HG03025 (cell line): ENCODE results near the gene DOCK9.
A peak's percentile ranks its signal among the peaks of the same experiment; 100 is the strongest.

Experiments
- ATAC-seq: cut with Tn5 transposase; IDR thresholded peaks from one replicate; pipeline ENCODE4 v1.9.1; 2021; ENCODE audit warnings: mild to moderate bottlenecking, moderate library complexity; ENCODE audit not compliant: unreplicated experiment, low FRiP score

Gene DOCK9

GRCh38 chr13:98866882-98867281 is 111.0 kb downstream of the DOCK9 start:
- no peak for ATAC-seq

DNA sequence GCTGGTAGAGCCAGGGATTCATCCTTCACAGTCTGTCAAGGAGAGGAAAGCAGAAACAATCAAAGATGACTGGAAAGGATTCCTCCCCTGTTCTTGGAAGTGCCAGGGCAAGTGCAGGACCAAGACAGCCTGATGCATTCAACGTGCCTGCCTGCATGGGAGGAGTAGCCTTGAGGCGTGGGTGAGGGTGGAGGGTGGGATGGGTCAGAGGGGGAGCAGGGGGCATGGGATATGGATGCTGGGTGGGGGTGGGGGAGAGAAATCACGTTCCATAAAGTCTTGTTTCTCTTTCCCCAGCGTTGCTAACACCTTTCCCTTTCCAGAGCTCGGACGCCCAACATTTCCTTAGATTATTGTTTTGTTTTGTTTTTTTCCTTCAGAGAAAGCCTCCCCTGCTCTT is 117.4 kb downstream of the DOCK9 start:
- no peak for ATAC-seq

- no peak for ATAC-seq
Observed at GRCh38 chr13:98858191-98858590, 119.7 kb downstream of the DOCK9 start.

DNA sequence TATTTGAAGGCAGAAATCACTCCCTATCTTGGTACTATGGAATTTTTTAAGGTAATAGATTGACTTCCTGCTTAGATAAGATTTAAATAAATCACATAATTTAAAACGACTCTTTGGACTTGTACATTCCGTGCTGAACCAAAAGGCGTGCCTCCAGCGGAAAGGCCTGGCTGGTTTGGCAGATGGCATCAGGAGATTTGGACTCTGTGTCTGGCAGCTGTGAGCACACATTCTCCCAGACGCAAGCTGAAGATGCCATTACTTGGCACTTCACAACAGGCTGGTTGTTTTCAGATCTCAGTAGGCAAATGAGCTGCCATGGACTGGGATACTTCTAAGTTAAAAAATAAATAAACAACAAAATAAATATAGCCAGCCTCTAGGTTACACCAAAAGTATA is 120.9 kb downstream of the DOCK9 start:
- ATAC-seq = no peak

DNA sequence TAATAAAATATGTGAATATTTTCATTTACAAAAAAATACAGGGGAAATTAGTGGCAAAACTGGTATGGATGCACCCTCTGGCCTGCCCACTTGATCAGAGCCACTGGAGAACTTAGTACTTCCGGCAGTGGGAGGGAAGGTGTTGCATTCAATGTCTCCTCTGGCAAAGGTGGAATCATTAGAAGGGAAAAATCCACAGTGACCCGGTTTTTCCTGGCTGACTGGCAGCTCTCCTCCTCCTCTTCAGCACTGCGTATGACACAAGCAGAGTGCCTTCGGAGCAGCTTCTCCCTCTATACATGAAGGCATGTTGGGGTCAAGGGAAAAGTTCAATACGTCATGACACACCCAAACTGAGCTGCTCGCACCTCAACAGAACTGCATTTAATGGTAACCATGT is 123.4 kb downstream of the DOCK9 start:
- ATAC-seq = no peak

GRCh38 chr13:98853771-98854221 is 124.1 kb downstream of the DOCK9 start:
- peak; percentile 99 for ATAC-seq

DNA sequence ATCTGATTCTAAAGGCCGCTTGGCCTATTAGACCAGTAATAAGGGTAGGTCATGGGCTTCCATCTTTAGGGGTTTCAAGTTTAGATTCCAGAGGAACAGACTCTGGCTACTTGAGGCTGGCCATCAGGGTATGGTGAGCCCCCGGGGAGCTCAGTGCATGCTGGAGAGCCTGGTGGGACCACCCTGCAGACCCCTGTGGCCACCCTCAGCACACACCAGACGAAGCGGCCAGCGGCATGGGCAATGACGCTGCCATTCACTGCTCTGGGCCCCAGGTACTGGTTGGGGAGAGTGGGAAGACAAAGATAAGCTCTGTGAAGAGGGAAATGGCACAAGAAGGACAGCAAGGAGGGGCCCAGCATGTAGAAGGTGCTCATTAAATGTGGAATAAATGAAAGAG is 126.6 kb downstream of the DOCK9 start:
- no peak for ATAC-seq

GRCh38 chr13:98848746-98849145 is 129.1 kb downstream of the DOCK9 start:
- ATAC-seq = no peak

DNA sequence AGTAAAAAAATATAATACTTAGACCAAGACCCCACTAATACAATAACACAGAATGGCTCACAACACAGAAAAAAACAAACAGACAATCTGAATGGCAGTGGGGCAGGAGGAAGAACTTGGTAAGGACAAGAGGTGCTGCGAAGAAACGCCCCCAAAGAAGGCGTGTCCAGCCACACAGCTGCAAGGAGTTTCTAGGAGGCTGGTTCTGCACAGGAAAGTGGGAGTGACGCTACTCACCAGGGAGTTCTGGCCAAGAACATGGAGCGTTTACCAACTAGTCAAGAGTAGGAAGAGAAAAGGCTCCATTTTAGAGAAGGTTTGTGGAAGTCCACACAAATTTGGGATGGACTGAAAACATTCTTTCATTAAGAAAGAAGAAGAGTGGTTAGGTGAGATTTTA is 130.1 kb downstream of the DOCK9 start:
- ATAC-seq = no peak

- ATAC-seq = no peak
Observed at GRCh38 chr13:98846986-98847385, 130.9 kb downstream of the DOCK9 start.

DNA sequence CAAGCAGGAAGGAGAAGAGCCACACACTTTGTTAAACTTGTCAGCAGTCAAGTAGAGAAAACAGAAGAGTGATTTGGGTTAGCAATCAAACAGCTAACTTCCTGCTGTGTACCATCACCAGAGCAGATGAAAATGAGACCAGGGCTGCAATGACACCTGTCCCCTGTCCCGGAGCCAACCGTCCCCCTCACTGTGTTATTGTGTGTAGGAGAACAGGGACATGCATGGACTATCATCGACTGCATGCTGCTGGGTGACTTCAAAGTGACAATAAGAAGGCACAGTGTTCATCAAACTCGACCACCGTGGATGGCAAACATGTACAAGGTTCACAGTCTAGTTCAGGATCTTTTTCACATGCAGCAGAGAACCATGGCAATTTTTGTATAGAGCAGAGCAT is 131.3 kb downstream of the DOCK9 start:
- ATAC-seq = no peak

- no peak for ATAC-seq
Observed at GRCh38 chr13:98845742-98846141, 132.1 kb downstream of the DOCK9 start.

DNA sequence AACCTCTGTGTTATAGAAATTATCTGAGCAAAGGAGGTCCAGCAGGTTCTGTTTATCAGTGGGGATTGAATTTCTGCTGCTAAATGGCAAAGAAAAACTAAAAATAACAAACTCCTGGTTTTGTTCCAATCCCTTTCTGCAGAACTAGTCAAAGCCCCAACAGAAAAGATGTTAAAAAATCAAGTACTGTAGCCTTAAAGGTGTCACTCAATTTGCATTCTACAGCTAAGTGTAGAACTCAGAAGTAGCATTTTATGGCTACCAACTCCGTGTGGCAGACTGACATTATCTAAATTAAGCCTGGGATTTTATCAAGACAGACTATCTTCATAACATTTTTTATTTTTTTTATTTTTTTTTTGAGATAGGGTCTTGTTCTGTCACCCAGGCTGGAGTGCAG is 133.8 kb downstream of the DOCK9 start:
- ATAC-seq = no peak

GRCh38 chr13:98843482-98843877 is 134.4 kb downstream of the DOCK9 start:
- no peak for ATAC-seq

DNA sequence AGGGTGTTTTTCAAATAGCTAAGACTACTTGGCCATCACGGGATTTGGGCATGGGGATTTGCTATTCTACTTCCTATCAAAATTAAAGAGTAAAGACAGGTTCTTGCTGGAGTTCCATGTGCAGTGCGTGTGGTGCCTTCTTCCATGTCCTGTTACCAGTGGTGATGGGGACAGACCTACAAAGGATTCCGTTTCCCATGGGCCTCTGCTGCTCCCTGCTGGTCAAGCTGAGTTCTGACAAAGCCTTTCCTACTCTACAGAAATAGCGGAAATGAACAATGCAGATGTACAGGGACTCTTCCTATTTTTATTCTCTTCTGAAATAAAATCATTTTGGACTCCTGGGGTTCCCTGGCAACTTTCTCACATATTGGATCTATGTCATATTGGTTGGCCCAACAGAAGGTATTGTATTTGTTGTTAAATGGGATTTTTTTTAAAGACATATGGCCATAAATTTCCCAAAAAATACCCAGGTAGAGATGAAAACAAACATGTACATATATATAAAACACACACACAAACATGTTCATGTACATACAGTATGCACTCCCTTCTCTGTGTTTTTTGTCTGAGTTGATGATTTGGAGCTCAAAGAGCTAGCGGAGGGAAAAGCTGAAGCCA is 134.9 kb downstream of the DOCK9 start:
- peak; percentile 70 for ATAC-seq

DNA sequence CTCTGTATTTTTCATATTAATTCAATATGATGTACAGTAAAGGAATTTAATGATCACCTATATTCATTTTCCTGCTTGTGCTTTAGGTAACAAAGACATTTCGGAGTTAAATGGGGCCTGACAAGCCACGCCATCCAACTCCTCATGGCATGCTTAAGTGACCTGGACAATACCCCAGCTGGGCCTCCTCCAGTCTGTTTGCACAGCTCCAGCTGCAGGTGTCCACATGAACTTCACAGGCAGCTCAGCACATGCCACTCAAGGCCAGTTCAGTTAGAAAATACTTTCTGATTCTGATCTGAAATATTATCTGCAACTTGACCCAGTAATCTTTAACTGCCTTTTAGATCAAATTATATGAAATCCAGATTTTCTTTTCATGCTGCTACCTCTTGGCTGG is 135.8 kb downstream of the DOCK9 start:
- no peak for ATAC-seq

GRCh38 chr13:98839856-98840769 is 137.8 kb downstream of the DOCK9 start:
- ATAC-seq = peak; percentile 93

- ATAC-seq = no peak
Observed at GRCh38 chr13:98838776-98839175, 139.1 kb downstream of the DOCK9 start.

DNA sequence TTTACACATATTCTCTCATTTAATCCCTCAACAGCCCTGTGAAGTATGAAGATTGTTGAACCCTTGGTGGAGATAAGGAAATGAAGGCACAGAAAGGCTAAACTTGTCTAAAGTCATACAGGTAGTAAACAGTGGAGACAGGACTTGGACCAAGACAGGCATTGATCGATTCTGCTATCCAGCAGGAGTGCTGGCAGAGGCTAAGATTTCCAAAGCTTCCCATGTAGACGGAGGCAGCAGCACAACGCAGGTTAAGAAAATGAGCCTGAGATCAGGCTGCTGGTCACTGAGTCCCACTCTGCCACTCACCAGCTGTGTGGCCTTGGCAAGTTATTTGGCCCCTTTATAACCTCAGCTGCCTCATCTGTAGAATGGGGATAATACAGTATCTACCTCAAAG is 140.0 kb downstream of the DOCK9 start:
- ATAC-seq = no peak

GRCh38 chr13:98835156-98835555 is 142.7 kb downstream of the DOCK9 start:
- no peak for ATAC-seq

DNA sequence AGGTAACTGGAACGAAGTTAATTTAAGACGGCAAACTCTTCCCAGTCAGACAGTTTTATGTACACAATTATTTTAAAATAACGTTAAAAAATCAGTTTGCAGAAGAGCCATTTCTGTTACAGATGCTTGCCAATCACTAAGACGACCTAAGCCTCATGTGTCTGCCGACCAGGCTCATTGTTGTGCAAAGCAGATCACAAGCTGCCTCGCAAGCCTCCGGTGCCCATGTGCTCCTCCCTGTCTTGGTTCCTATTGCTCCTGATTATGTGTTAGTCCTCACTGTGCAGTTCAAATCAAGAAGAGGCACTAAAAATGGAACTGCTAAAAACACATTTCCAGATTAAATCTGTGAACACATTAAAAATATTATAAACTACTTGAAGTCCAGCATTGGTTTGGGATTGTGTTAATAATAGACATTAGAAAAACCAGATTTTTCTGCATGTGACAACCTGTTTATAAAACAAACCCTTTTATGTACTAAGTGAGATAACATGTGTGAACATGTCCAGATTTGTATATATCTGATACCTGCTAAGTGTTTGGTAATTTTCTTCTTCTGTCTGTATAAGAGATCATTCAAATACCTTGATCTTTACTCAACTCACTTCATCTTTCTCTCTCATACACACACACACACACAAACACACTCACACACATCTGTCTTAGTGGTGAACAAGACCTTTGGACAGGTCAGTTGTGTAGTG is 143.5 kb downstream of the DOCK9 start:
- no peak for ATAC-seq
